Sigmoid colon (tissue), 4 donors: Measurements from ENCODE around the gene MCMBP.

ENCODE experiments used
- CTCF ChIP-seq, 4 experiments: fragments of 450-650 bp in 3 of 4; fragments of 200-600 bp in 1 of 4; IDR thresholded peaks; one replicate each; pipeline ENCODE4 v1.5.1; 2016 to 2019; ENCODE audit warnings: antibody characterized with exemption in 4 of 4, mild to moderate bottlenecking in 3 of 4, moderate library complexity in 2 of 4
- POLR2AphosphoS5 ChIP-seq, 4 donors: sonication (generic); formaldehyde crosslinking; IDR thresholded peaks; one replicate each; pipeline ENCODE4 v1.6.1; 2017; ENCODE audit warnings: antibody characterized with exemption in 4 of 4

- TF ChIP-seq POLR2AphosphoS5 (IDR thresholded peaks at IDR 0.05) (no peak), CTCF (IDR thresholded peaks at IDR 0.05) (no peak)
These were observed 70.6 kb downstream of the MCMBP start for GRCh38 chr10:119801998-119802538.
